Activated naive CD4-positive, alpha-beta T cell treated with anti-CD3 and anti-CD28 coated beads, Interleukin-2, amount 50 U/mL, for 16 hours (primary cell): Measurements from ENCODE around the gene IQCH.

Experiments
- DNase-seq: peaks from one replicate; pipeline ENCODE4 v3.0.0-alpha.2; 2020

IQCH gene

GRCh38 chr15:67303490-67304363, 49.1 kb downstream of the IQCH start:
- DNase-seq = no peak

DNA sequence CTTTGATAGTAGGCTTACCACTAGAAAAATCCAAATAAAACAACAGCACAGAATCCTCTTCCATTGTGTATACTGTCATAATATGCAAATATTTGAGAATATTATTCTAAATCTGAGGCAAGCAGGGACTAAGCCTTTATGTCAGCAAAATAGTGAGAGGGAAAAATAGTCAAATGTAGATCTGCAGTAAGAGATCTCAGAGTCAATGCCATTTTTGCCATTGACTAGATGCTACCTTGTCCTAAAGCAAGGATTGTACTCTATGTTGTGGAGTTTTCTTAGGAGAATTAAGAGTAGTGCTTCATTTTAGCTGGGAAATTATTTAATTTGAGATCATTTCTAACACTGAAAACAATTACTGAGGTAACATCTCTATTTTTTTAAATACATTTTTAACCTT, 50.2 kb downstream of the IQCH start:
- DNase-seq = no peak

DNA sequence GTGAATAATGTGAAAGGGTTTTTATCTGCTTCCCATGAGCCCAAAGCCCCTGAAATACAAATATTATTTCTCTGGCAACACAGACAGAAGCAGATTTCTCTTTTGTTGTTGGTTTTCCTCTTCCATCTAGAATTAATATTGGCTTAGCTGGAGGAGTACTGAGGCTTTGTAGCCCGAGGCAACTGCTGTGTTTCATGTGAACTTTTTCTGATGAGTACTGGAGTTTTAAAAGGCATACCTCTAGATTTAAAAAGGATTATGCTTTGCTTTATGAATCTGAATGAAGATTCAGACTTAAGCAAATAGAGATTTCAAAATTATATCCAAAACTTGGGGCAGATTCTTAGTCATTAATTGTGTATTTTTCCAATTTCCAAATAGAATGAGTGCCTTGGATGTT, 50.9 kb downstream of the IQCH start:
- no peak for DNase-seq

- DNase-seq = no peak
Measured at GRCh38 chr15:67307156-67307555, 52.6 kb downstream of the IQCH start.

- no peak for DNase-seq
Measured at GRCh38 chr15:67307889-67308597, 53.5 kb downstream of the IQCH start.

- DNase-seq = no peak
Measured at GRCh38 chr15:67311731-67312130, 57.1 kb downstream of the IQCH start.

DNA sequence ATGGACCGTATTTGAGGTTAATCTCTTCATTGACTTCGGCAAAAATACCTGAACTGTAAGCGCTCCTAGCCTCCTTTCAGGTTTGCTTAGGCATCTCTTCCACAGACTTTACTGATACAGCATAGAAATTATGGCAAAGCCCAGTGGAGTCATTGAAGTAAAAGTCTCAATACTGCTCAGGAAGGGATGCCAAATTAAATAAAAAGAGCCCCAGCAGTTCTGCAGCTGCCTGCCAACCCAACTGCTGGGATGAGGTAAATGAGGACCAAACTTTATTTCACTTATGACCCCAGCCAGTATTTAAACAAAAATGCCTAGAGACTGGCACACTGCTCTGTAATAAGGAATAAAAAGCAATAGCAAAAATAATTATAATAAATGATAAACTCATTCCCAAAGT, 65.4 kb downstream of the IQCH start:
- no peak for DNase-seq

DNA sequence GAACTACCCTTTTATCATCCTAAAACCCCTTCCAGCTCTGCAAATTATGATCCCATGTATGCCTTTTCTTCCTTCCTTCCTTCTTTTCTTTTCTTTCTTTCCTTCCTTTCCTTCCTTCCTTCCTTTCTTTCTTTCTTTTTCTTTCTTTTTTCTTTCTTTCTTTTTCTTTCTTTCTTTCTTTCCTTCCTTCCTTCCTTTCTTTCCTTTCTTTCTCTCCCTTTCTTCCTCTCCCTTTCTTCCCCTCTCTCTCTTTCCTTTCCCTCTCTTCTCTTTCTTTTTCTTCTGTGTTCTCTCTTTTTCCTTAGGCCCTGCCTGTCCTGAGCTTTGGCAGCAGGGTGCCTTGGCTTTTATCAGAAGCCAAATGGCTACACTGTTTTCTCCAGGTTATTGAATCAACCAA, 66.8 kb downstream of the IQCH start:
- DNase-seq = no peak

DNA sequence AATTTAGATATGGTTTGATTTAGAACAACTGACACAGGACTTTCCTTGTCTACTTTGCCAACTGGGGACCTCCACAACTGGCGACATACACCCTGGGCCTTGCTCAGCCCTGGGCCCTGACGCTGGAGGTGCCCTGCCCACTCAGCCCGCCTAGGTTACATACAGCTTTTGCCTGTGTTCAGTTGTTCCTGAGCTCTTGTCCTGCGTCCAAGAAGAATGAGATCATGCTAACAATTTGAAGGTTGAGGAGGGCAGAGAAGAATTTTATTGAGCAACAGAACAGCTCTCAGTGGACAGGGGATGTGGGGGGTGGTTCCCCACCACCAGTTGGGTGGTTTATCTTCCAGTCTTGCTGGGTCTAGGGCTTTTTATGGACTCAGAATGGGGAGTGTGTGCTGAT, 67.9 kb downstream of the IQCH start:
- DNase-seq = no peak

DNA sequence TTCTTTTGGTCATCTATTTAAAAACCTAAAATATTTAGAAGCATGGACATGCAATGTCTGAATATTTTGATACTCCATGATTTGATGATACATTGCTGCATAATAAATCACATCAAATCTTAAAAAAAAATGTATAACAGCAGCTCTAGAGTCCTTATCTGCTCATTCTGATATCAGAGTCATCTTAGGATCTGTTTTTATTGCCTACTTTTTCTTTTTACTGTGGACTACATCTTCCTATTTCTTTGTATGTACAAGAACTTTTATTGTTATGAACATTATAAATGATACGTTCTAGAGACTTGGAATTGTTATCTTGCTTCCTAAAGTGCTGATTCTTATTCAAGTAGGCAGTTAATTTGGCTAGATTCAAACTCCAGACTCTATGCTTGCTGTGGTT, 72.7 kb downstream of the IQCH start:
- DNase-seq = no peak

- DNase-seq = no peak
Measured at GRCh38 chr15:67327737-67328136, 73.2 kb downstream of the IQCH start.

DNA sequence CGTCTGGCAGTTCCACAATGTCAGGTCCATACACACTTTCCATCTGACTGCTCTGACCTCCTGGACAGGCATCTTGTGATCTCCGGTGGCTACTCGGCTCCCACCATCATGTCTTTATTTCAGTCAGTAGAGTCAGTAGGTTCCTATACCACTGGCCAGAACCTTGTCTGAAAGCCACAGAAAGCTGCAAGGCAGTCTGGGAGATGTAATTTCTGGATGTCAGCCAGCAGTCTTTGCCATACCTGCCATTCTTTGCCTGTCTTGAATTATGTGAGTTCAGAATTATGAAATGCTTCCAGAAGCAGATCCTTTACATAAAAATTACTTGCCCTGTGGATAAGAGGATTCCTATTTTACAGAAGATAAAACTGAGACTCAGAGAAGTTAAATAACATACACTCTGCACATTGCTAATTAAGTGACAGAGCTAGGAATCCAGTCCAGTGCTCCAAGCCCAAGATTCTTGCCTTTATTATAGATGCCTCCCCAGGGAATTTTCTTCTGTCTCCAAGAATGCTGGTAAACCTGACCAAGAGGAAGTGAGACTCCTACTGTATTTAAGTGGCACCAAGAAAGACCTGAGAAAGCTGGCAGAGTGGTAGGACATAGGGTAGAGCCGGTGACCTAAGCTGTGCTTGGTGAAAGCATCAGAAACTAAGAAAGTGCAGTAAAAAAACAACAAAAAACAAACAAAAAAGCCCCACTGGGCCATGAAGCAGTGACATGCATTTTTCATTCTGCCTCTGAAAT, 75.6 kb downstream of the IQCH start:
- DNase-seq = no peak

GRCh38 chr15:67331676-67332075, 77.1 kb downstream of the IQCH start:
- no peak for DNase-seq

- no peak for DNase-seq
Measured at GRCh38 chr15:67335026-67335425, 80.4 kb downstream of the IQCH start.

GRCh38 chr15:67335534-67336222, 81.1 kb downstream of the IQCH start:
- DNase-seq = no peak

DNA sequence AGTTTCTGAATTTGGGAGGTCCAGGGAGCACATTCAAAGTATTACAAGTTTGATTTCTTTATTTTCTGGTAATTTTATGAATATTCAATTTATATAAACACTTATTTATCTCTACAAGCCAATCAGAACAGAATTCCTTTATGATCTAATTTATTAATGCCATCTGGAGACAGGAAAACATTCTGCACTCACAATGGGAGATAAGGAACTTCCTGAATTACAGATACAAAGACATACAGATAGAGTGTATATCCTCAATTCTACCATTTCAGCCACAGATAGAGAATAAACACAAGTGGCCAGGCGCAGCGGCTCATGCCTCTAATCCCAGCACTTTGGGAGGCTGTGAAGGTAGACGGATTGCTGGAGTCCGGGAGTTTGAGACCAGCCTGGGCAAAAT, 86.0 kb downstream of the IQCH start:
- no peak for DNase-seq

DNA sequence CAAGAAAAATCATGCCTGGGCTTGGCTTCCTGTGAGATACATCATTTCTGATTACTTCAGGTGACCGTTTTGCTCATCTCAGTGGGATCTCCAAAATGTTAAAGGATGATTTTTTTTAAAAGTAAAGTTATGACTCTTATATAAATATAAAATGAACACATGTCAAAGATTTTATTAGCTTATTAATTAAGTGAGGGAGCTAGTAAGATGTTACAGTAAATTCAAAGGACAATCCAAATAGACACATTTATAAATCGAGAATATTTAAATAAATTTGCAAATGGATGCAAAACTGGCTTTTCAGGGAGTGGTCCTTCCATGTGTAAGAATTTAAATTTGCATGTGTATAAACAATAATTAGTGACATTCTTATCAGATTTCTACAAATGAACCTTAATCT, 87.0 kb downstream of the IQCH start:
- no peak for DNase-seq

DNA sequence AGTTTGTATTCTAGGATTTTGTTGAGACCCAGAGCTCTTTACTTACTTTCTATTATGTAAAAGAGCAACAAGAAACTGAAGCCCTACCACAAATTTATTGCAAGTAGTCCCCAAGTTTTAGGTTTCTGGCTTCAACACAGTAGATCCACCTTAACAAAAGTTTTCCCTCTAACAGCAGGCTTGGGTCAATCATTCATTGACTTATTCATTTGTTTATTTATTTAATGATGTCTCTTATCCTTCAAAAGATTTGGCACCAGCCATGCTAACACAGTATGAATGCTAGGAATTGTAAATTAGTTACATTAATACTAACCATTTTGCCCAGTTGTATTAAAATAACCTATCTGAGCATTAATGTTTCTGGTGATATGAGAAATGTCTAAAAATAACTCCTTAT, 88.6 kb downstream of the IQCH start:
- no peak for DNase-seq

DNA sequence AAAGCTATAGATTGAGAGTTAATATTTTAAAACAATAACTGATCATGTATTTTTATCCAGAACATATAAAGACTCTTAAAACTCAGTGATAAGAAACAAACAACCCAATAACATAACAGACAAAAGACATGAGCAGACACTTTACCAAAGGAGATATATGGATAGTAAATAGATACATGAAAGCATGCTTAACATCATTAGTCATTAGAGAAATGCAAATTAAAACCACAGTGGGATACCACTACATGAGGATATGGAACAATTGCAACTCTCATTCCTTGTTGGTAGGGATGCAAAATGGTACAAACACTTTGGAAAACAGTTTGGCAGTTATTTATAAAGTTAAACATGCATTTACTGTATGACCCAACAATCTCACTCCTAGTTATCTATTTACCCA, 95.0 kb downstream of the IQCH start:
- no peak for DNase-seq

GRCh38 chr15:67350042-67350441, 95.5 kb downstream of the IQCH start:
- DNase-seq = no peak

DNA sequence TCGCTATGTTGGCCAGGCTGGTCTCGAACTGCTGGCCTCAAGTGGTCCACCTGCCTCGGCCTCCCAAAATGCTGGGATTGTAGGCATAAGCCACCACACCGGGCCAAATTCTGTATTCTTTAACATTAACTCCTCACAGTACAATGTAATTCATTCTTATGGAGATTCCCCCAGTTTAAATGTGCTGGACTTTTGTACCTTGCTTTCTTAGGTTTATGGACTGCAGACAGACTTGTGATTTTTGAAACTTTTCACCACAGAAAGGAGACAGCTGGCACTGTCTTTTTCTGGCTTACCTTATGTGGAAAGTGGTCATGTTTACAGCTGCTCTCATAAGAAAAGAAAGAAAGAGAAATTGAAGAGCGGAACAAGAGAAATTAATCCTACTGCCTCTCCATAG, 103.8 kb downstream of the IQCH start:
- no peak for DNase-seq

GRCh38 chr15:67358812-67359211, 104.2 kb downstream of the IQCH start:
- DNase-seq = no peak

DNA sequence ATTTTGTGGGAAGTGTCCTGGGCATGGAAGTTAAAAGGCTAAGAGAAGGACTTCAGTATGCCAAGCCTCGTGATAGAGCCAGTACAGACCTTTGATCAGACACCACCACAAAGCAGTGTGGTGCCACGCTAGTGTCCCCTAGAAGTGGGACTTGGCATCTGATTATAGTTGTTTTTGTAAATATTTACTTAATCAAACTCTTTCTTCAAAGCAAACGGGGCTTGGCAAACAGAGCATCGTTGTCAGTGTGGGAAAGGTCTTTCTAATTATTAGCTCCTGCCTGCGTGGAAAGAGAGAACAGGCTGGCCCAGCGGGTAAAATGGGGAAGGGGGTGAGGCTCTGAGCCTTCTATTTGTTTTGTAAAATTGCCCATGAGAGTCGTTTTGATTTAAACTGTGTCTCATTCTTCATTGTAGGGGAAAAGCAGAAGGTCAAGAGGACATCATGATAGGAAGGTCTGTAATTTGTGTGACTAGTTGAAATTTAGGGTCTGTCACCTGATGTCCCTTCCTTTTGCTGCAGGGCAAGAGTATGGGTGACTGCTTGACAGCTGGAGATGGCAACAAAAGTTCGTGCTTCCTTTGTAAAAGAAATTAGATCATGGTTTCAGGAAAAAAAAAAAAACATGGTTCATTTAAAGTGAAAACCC, 105.0 kb downstream of the IQCH start:
- DNase-seq = no peak
